Activated gamma-delta T cell (primary cell): Measurements from ENCODE around the gene C4orf36.

Experiments
- DNase-seq: peaks from one replicate; lab custom pipeline; 2025; lab: John Stamatoyannopoulos, UW

Gene C4orf36

DNA sequence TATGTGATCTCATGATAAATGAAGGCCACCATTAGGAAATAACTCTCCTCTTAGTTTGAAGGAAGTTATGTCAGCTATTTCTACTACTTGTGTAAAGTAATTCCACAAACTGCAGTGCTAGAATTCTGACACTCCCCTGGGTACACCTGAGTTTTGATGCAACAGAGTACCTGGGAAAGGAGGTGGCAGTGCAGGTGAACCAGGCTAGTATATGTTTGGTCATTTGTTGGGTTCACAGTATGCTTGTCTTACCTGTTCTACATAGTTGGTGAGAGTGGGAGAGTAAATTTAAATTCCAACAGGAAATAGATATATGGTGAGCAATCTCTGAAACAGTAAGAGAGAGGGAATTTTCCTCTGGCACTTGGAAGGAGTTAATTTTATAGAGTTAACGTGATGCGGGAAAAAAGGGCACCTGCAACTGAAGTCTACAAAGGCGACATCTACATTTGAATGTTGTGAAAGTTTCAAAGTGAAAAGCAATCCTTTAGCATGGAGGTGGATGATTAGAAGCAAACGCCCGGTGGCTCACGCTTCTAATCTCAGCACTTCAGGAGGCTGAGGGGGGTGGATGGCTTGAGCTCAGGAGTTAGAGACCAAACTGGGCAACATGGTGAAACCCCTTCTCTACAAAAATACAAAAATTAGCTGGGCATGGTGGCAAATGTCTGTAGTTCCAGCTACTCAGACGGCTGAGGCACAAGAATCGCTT lies 34.7 kb downstream of the C4orf36 start:
- DNase-seq, result no peak

DNA sequence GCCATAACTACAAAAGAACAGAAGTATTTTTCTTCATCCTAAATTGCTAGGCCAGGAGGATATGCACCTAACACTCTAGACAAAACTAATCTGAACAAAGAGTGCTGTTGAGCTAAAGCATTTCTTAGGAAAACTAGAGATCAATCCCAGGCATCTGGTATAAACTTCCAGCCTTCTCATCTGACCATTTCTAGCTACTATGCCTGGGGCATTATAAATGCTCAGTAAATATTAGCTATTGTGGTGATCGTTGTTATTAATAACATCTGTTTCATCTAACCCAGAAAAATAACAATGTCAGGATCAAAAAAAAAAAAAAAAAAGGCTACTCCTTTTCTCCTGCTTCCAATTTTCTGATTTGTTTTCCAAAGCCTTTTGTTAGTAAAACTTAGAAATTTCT lies 35.3 kb downstream of the C4orf36 start:
- DNase-seq, result no peak

DNA sequence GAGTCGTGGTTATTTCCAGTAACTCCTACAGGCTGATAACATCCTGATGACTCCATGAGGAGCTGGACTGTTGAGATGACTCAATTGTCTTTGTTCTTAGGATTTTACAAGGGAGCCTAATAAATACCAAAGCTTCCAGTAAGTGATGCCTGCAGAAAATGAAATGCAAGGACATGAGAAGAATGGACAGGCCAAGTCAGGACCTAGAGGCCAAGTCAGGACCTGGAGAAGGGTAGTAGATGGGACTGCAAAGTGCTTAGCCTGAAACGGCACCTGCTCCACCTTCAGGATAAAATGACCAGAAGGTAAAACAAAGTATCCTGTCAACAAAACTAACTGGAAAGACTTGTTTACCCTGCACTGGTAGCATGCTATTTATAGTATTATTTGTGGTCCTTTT lies 36.6 kb downstream of the C4orf36 start:
- no peak for DNase-seq

DNA sequence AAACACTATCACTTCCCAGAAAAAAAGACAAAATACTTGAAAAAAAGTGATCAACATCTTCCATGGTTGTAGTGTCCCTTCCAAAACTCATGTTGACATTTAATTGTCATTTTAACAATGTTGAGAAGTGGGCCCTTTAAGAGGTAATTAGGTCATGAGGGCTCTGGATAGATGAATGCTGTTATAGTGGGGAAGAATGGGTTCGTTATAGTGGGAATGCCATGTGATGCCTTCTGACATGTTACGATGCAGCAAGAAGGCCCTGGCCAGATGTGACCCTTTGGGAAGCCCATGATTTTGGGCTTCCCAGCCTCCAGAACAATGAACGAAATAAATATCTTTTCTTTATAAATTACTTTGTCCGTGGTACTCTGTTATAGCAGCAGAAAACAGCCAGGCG lies 39.0 kb downstream of the C4orf36 start:
- no peak for DNase-seq

DNA sequence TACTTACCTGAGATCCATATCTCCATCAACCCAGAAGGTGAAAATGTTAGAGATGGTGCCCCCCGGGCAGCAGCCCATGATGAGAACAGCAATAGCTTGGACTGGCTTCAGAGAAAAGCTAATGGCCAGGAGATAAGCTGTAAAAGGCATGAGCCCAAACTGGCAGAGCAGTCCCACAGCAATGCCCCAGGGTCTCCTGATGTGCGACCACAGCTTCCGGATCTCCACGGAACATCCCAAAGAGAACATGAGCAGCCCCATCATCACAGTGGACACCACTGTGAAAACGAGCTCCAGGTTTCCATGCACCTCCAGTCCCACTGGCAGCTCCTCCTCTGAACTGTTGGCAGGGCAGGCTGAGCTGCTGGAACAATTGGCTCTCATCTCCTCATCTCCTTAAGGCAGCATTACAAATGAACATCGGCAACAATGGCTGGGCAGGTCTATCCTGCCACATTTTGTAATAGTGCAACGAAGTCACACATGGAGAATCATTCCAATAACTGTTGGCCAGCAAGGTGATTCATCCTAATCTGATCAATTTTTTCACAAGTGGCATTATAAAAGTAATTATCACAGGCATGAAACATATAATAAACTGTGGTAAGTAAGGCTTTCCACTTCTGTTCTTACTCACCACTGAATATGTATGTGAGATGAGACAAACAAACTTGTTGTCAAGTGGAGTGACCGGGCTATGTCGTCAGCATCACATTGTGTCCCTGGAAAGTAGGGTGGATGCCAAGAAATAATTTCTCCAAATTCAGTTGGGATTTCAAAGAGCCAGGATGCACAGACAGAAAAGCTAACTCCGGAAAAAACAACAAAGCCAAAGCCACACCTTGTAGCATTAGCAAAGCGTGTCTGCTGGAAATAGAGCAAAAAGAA lies 43.2 kb downstream of the C4orf36 start, which contains the start of gene SLC10A6:
Gene SLC10A6, minus strand, starts transcription at position 653 of the 888 bp plus-strand sequence. Its CDS starts 269 bp downstream, at position 384.
- no peak for DNase-seq

DNA sequence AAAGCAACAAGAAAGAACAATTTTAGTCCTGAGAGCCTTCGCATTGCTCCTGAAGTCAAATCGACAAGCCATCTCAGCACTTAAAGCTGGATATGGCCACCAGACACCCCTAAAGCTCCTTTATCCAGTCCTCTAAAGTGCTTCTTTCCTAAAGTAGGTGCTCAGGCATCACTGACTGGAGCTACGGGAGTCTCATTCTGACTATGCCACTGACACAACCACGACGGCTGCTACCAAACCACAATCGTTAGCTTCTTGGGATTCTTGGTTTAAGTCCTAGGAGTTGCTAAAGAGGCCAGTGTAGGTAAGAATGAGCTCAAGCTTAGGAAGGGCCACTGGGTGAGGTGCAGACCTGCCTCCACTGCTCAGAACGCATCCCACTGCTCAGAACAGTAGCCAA lies 44.1 kb downstream of the C4orf36 start:
- DNase-seq, result no peak

DNA sequence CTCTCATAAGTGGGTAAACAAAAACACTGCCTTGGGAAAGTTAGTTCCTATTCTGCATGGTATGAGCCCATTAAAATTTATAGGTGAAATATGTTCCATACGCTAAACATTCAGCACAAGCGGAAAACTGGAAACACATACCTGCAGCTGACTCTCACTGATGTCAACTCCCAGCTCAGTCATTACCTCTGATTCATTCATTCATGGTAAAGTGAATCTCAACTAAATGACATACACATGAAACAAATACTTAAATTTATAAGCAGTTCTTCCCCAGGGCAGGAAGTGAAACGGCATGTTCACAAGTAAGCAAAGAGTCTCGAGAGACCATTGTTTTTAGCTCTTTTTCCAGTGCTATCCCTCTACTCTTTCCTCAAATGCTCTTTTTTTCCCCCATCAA lies 44.7 kb downstream of the C4orf36 start:
- DNase-seq, result no peak

DNA sequence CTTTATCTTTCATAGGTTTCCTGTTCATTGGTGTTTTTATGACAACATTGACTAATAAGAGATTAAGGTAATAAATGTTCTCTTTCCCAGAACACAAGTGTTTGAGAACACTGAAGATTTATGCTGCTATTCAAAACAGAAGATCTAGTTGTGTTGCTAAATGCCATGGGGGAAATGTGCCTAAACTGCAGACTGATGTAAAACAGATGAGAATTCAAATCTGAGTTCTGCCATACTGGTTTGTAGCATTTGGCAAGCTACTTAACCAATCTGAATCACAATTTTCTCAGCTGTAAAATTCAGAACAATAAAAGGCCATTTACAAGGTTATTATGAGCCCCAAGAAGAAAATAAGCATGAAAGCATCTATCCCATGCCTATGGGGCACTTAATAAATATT lies 45.3 kb downstream of the C4orf36 start:
- no peak for DNase-seq

DNA sequence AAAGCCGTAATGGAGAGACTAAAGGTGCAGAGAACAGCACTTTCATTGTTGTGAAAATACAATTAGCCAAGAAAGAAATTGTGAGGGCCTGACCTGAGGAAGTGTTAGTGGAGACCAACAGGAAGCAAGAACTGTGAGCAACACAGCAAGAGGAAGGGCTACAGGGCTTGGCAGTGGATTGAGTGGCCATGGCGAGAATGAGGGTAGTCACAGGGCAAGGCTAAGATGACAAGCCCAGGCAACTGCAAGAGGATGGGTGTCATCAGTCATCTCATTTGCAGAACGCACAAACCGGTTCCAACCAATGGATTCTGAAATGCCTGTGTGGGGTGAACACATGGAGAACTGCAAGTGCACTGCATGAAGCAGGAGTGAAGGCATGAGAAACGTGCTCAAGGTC lies 46.6 kb downstream of the C4orf36 start:
- no peak for DNase-seq

DNA sequence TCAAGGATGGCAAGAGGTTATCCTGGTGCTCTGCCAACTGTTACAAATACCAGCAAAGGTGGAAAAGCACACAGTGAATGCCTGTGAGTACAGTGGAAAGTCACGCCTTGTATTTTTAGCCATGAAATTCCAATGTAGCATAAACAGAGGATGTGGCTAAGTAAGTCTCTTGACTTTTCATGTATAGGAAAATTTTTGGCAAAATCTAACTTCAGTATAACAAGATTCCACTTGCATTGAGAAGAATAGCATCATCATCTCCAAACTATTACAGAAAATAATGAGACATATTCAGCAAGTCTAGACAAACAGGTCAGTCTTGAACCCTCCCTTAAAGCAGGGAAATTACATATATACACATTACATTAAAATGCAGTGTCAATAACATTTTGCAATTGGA lies 50.9 kb downstream of the C4orf36 start:
- no peak for DNase-seq

DNA sequence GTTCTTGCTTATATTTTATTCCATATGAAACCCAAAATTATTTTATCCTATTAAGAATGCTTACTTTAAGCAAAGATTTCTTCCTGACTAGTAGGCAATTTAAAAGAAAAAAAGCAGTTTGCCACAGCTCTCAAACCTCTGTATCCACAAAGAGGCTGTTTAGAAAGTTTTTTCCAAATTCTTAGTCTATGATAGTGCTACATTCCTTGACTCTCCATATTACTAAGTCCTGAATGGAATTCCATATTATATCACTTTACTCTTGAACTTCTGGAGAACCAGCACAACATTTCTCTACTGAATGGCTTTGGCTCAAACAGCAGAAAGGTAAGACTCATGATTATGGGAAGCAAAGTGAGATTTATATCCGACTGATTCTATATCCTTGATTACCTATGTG lies 51.4 kb downstream of the C4orf36 start:
- DNase-seq, result no peak

DNA sequence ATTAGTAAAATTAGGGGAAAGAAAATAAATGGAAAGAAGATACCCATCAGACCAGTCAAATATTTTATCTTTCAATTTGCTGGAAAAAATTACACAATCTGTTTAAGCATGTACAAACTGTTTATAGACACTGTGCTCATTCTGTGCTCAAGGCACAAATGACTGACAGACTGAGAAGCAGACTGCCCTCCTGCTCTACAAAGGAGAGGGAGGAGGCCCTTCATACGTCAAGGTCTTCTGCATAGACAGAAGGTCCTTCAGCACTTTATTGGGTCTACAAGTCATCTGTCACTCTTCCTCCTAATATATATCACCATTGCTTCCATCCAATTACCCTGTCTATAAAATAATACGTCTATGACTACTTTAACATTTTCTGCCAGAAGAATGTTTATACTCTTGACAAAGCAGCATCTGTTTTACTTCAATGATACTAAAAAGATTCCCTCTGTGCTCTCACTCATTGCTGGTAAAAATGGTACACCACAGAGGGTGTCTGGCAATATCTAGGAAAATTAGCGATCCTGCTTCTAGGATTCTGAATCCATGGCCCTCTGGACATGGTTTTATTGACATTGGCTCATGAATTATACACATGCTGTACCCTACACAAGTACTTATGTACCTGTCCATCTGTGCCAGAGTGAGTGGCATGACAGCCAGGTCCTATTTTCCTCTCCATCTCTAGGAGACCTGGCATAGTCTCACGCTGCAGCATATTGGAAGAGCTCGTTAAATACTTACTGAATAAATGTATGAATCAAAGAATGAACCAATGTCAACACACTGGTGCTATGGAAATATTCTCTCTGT lies 54.3 kb downstream of the C4orf36 start:
- no peak for DNase-seq

DNA sequence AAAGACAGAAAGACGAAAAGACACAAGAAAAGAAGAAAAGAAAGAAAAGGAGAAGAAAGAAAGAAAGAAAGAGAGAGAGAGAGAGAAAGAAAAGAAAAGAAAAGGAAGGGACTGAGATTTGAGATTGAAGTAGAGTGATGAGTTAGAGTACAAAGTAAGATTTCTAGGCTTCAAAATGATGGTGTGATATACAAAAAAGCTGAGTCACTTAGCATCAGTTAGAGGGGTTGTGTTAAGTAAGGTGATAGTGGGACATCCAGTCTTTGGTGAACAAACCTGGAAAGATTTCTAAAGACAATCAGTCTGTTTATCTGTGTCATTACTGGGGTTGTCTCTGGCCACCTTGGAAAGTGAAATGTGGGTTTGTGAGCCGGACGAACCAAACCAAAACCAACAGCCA lies 56.5 kb downstream of the C4orf36 start:
- no peak for DNase-seq

DNA sequence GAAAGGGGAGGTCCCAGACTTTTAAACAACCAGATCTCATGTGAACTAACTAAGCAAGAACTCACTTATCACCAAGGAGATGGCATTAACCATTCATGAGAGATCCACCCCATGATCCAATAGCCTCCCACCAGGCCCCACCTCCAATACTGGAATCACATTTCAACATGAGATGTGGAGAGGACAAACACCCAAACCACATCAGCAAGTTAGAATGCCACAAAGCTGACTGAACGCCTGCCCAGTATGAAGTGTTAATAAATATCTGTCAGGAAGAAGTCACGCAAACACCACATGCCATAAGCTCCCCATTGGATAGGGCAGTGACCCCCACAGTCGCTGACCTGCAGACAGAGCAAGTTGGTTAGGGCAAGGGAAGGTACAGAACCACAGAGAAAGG lies 57.3 kb downstream of the C4orf36 start:
- DNase-seq, result no peak

DNA sequence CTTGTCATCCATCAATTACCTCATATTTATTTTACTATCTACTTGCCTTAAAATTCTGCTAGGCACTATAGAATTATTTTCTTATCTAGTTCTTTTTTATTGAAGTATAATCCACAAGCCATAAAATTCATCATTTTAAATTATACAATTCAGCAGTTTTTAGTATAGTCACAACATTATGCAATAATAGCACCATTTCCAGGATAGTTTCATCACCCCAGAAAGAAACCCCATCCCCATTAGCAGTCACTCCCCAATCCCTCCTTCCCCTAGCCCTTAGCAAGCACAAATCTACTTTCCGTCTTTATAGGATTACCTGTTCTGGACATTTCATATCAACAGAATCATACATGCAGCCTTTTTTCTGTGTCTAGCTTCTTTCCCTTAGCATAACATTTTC lies 58.6 kb downstream of the C4orf36 start:
- DNase-seq, result no peak

DNA sequence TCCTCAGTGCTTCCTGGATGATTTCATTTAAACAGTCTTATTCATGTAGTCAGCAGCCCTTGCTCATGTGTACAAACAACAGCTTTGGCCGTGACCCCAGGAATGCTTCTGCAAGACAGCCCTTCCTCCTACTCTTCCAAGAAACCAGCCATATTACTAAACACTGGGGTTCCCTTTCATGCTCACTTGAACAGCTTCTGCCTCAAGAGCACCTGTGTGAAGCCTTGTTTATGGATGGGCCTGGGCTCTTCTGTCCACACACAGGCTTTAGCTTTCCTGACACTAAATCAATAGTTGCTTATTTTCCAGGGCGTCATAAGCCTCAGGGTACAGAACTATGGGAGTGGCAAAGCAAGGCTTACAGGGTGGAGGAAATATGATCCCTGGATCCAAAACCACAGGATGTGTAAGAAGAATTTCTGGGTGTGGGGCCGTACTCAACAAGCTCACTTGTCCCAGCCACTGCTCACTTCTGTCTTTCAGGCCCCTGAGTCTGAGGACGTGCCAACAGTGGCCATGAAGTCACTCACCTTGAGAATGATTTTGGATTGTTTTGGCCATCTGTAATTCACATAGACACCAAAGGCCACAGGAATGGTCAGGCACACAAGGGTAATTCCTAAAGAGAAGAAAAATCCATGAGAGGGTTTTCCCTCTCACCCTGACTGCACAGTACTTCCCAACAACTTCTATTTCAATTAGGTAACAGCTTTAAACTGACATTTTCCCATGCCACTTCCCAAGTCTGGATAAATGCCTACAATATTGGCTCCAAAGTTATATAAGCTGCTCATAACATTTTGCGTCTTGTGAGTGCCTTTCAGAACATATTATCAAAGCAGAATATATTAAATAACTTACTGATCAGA lies 60.7 kb downstream of the C4orf36 start:
- no peak for DNase-seq
